ENCODE data around the gene ACER3.
"Not testable (repeated sequence)": the region's sequence is repeated elsewhere in the genome, so short reads cannot be mapped to it uniquely, and the experiment has no call there.

ACER3 gene

GRCh38 chr11:76880314-76880713, 19.6 kb downstream of the ACER3 start:
- no peak for DNase-seq

- DNase-seq: no peak
Observed at GRCh38 chr11:76880956-76881355, 20.2 kb downstream of the ACER3 start.

GRCh38 chr11:76885390-76886097, 24.8 kb downstream of the ACER3 start:
- DNase-seq: no peak

GRCh38 chr11:76888989-76889388, 28.3 kb downstream of the ACER3 start:
- DNase-seq: no peak

GRCh38 chr11:76889411-76889975, 28.8 kb downstream of the ACER3 start:
- no peak for DNase-seq

- no peak for DNase-seq
Observed at GRCh38 chr11:76890329-76890728, 29.6 kb downstream of the ACER3 start.

GRCh38 chr11:76891285-76891684, 30.6 kb downstream of the ACER3 start:
- no peak for DNase-seq

GRCh38 chr11:76891793-76892192, 31.1 kb downstream of the ACER3 start:
- DNase-seq: no peak

GRCh38 chr11:76892306-76892705, 31.6 kb downstream of the ACER3 start:
- no peak for DNase-seq

- DNase-seq: no peak
Observed at GRCh38 chr11:76897233-76897632, 36.5 kb downstream of the ACER3 start.

- no peak for DNase-seq
Observed at GRCh38 chr11:76901144-76901543, 40.4 kb downstream of the ACER3 start.

- not testable (repeated sequence) for DNase-seq
Observed at GRCh38 chr11:76901622-76902021, 40.9 kb downstream of the ACER3 start.

- DNase-seq: no peak
Observed at GRCh38 chr11:76902121-76903014, 41.6 kb downstream of the ACER3 start.

- DNase-seq: no peak
Observed at GRCh38 chr11:76903325-76903724, 42.6 kb downstream of the ACER3 start.

GRCh38 chr11:76910620-76911414, 50.1 kb downstream of the ACER3 start:
- DNase-seq: no peak

- no peak for DNase-seq
Observed at GRCh38 chr11:76911415-76911808, 50.7 kb downstream of the ACER3 start.

- DNase-seq: no peak
Observed at GRCh38 chr11:76916712-76917111, 56.0 kb downstream of the ACER3 start.

GRCh38 chr11:76918941-76919386, 58.2 kb downstream of the ACER3 start:
- DNase-seq: no peak

GRCh38 chr11:76919467-76919866, 58.7 kb downstream of the ACER3 start:
- DNase-seq: no peak

- DNase-seq: peak; percentile 17
Observed at GRCh38 chr11:76919887-76920746, 59.4 kb downstream of the ACER3 start.

- no peak for DNase-seq
Observed at GRCh38 chr11:76927160-76927559, 66.4 kb downstream of the ACER3 start.

GRCh38 chr11:76935042-76935441, 74.3 kb downstream of the ACER3 start:
- DNase-seq: no peak
